ENCODE data around the gene SMIM3. TPM values are rescaled to one million over a fixed set of nuclear protein-coding genes. Genes with fewer than 3 reads are reported as not detected.
"Not testable (repeated sequence)": the region's sequence is repeated elsewhere in the genome, so short reads cannot be mapped to it uniquely, and the experiment has no call there.

The SMIM3 gene
- total and polyA plus RNA-seq, 2 of the 13 experiments (the other 11 are each of a cell fraction or from before 2014, with no cell fraction given): 11.6 to 96.7 TPM

DNA sequence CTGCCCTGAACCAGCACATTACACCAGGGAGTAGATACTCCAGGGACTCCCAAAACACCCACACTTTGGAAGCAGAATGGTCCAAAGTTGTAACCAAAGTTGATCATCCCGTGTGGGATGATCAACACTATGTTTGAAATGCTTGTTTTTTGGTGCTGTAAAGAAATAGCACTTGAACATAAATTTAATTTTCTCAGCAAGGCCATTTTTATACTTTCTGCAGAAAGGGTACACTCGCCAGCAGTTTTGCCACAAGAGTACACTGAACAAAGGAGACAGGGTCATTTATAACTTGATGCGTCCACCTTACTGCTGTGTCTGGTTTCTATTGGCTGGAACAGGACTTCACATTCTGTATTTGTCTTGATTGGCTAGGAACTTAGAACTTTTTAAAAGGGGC is 53.3 kb downstream of the SMIM3 start:
- FAIRE-seq: not testable (repeated sequence)

GRCh38 chr5:150836064-150836463 is 57.5 kb downstream of the SMIM3 start:
- intact Hi-C loops (cut with micrococcal nuclease; ENCODE audit: unreplicated experiment): no loop called here
- no TSS peak for BruUV-seq (replicated peaks)
- no peak overlapping the region for H2AFZ ChIP-seq (ENCODE audit: low read length)
- no peaks in the 10 kb centered on the region for H4K20me1 ChIP-seq (ENCODE audit: insufficient read depth, low read length)
- H3K4me1 ChIP-seq (ENCODE audit: insufficient read depth, low read length): no peaks in the 10 kb centered on the region
- DNase-seq (ENCODE audit: low spot score) (no peak), FAIRE-seq (no peak), ATAC-seq (no peak)
- H3K4me2 ChIP-seq (ENCODE audit: low read depth, low read length): no peak overlapping the region
- no peak overlapping the region for H3K27ac ChIP-seq (ENCODE audit: extremely low read length, insufficient read depth, low read length)
- H3K9ac ChIP-seq (ENCODE audit: insufficient read depth, low read depth, low read length): no peak overlapping the region
- in situ Hi-C loops (cut with HindIII; ENCODE audit: extremely low pct_ligation_motif_present, low pct_unique_long_range_greater_than_20kb): no loop called here
- H3K27me3 ChIP-seq (ENCODE audit: control insufficient read depth in 1 of 2, insufficient read depth in 2 of 2, low read length in 2 of 2): peaks cover under 1 to 15% of the 10 kb centered on the region in 2 experiments; a peak in 3 of 5 replicates
- ChIA-PET CTCF (ENCODE audit: low intra/inter-chr PET ratio, low total read pairs) (no interaction called here), POLR2A (no interaction called here)
- 85% methylated on average over 5 of the region's 5 CpGs for WGBS (ENCODE audit: low lambda C conversion rate)
- H3K4me3 ChIP-seq (replicated peaks in 1 of 3; ENCODE audit: insufficient read depth in 1 of 3, low read depth in 2 of 3, low read length in 3 of 3): no peak overlapping the region
- no peaks in the 10 kb centered on the region for H3K36me3 ChIP-seq (replicated peaks in 1 of 2; ENCODE audit: control insufficient read depth in 1 of 2, insufficient read depth in 2 of 2, low read length in 2 of 2)
- H3K9me3 ChIP-seq (ENCODE audit: low read length): peaks cover 12% of the 10 kb centered on the region; the same call in 1 of the 2 replicates
- no peaks in the 10 kb centered on the region for H3K79me2 ChIP-seq (ENCODE audit: insufficient read depth, low read length)
- TF ChIP-seq ZNF441 (CRISPR knock-in tag; IDR thresholded peaks at IDR 0.05; ENCODE audit: borderline replicate concordance): no peak
- TF ChIP-seq RFX1 (IDR thresholded peaks at IDR 0.05): no peak
- TF ChIP-seq, protein P1, sequence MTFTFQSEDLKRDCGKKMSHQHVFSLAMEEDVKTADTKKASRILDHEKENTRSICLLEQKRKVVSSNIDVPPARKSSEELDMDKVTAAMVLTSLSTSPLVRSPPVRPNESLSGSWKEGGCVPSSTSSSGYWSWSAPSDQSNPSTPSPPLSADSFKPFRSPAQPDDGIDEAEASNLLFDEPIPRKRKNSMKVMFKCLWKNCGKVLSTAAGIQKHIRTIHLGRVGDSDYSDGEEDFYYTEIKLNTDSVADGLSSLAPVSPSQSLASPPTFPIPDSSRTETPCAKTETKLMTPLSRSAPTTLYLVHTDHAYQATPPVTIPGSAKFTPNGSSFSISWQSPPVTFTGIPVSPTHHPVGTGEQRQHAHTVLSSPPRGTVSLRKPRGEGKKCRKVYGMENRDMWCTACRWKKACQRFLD (CRISPR knock-in tag; IDR thresholded peaks at IDR 0.05; ENCODE audit: borderline replicate concordance): no peak
- TF ChIP-seq SUZ12 (IDR thresholded peaks at IDR 0.05; ENCODE audit: low read depth, low read length): no peak
- no peak for TF ChIP-seq ZBTB20 (CRISPR knock-in tag; IDR thresholded peaks at IDR 0.05; ENCODE audit: borderline replicate concordance, low read depth)
- no peak for TF ChIP-seq ZFX (CRISPR knock-in tag; IDR thresholded peaks at IDR 0.05; ENCODE audit: low read depth)
- TF ChIP-seq ZSCAN9 (CRISPR knock-in tag; IDR thresholded peaks at IDR 0.05; ENCODE audit: borderline replicate concordance): no peak
- TF ChIP-seq CCAR2 (optimal IDR thresholded peaks at IDR 0.05; ENCODE audit: low read depth, low read length): no peak
- no peak for TF ChIP-seq CHD2 (IDR thresholded peaks at IDR 0.05; ENCODE audit: low read depth, low read length)
- TF ChIP-seq ZNF263 (CRISPR knock-in tag; IDR thresholded peaks at IDR 0.05): no peak
- TF ChIP-seq, protein P2, sequence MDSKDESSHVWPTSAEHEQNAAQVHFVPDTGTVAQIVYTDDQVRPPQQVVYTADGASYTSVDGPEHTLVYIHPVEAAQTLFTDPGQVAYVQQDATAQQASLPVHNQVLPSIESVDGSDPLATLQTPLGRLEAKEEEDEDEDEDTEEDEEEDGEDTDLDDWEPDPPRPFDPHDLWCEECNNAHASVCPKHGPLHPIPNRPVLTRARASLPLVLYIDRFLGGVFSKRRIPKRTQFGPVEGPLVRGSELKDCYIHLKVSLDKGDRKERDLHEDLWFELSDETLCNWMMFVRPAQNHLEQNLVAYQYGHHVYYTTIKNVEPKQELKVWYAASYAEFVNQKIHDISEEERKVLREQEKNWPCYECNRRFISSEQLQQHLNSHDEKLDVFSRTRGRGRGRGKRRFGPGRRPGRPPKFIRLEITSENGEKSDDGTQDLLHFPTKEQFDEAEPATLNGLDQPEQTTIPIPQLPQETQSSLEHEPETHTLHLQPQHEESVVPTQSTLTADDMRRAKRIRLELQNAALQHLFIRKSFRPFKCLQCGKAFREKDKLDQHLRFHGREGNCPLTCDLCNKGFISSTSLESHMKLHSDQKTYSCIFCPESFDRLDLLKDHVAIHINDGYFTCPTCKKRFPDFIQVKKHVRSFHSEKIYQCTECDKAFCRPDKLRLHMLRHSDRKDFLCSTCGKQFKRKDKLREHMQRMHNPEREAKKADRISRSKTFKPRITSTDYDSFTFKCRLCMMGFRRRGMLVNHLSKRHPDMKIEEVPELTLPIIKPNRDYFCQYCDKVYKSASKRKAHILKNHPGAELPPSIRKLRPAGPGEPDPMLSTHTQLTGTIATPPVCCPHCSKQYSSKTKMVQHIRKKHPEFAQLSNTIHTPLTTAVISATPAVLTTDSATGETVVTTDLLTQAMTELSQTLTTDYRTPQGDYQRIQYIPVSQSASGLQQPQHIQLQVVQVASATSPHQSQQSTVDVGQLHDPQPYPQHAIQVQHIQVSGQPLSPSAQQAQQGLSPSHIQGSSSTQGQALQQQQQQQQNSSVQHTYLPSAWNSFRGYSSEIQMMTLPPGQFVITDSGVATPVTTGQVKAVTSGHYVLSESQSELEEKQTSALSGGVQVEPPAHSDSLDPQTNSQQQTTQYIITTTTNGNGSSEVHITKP (CRISPR knock-in tag; IDR thresholded peaks at IDR 0.05; ENCODE audit: low read depth): no peak
- TF ChIP-seq KLF15 (CRISPR knock-in tag; IDR thresholded peaks at IDR 0.05; ENCODE audit: borderline replicate concordance): no peak
- TF ChIP-seq CREB3 (CRISPR knock-in tag; IDR thresholded peaks at IDR 0.05): no peak

More for the DNA sequence above, 53.3 kb downstream of the SMIM3 start:
- H3K79me2 ChIP-seq (ENCODE audit: insufficient read depth, low read length); DNase-seq (ENCODE audit: low spot score); H2AFZ ChIP-seq (ENCODE audit: low read length); ATAC-seq; POLR2A ChIA-PET; CTCF ChIA-PET (ENCODE audit: low intra/inter-chr PET ratio, low total read pairs); BruUV-seq (replicated peaks); H3K4me2 ChIP-seq (ENCODE audit: low read depth, low read length); intact Hi-C loops (cut with micrococcal nuclease; ENCODE audit: unreplicated experiment); H3K27ac ChIP-seq (ENCODE audit: extremely low read length, insufficient read depth, low read length); in situ Hi-C loops (cut with HindIII; ENCODE audit: extremely low pct_ligation_motif_present, low pct_unique_long_range_greater_than_20kb); H3K4me1 ChIP-seq (ENCODE audit: insufficient read depth, low read length); H3K36me3 ChIP-seq (replicated peaks in 1 of 2; ENCODE audit: control insufficient read depth in 1 of 2, insufficient read depth in 2 of 2, low read length in 2 of 2); H3K4me3 ChIP-seq (replicated peaks in 1 of 3; ENCODE audit: insufficient read depth in 1 of 3, low read depth in 2 of 3, low read length in 3 of 3); H3K9ac ChIP-seq (ENCODE audit: insufficient read depth, low read depth, low read length); H4K20me1 ChIP-seq (ENCODE audit: insufficient read depth, low read length); H3K27me3 ChIP-seq (ENCODE audit: control insufficient read depth in 1 of 2, insufficient read depth in 2 of 2, low read length in 2 of 2): not testable (repeated sequence)
- WGBS (ENCODE audit: low lambda C conversion rate): 18% methylated on average over 3 of the region's 3 CpGs
- peak; percentile 51; the same call in 1 of the 2 replicates for TF ChIP-seq ZNF562 (CRISPR knock-in tag; IDR thresholded peaks at IDR 0.05; ENCODE audit: borderline replicate concordance)
- peaks cover 15% of the 10 kb centered on the region; the same call in 1 of the 2 replicates for H3K9me3 ChIP-seq (ENCODE audit: low read length)

Data from HepG2 (cell line).